Tibial artery (tissue), 4 donors: ENCODE data around the gene PPM1B.
"Not testable (repeated sequence)": the region's sequence is repeated elsewhere in the genome, so short reads cannot be mapped to it uniquely, and the experiment has no call there.

Experiments
- DNase-seq, 2 donors: peaks; one replicate each; pipeline ENCODE4 v3.0.0-alpha.2; 2019
- H3K27ac ChIP-seq, 2 donors: fragments of 200-600 bp; sonication (generic) in 1 of 2; 1 replicate in 1 of 2; 2 replicates in 1 of 2; pipeline ENCODE4 v1.5.1; 2018 to 2019; ENCODE audit warnings: mild to moderate bottlenecking in 1 of 2
- H3K27me3 ChIP-seq, 2 donors: fragments of 200-600 bp; sonication (generic) in 1 of 2; one replicate each; pipeline versions ENCODE4 v1.5.1 to v1.6.0; 2016 to 2019
- H3K36me3 ChIP-seq, 3 donors: fragments of 200-600 bp; sonication (generic) in 2 of 3; one replicate each; pipeline ENCODE4 v1.5.1; 2016 to 2019; ENCODE audit warnings: mild to moderate bottlenecking in 2 of 3
- H3K4me1 ChIP-seq, 4 donors: fragments of 200-600 bp; sonication (generic) in 2 of 4; 1 replicate in 3 of 4; 2 replicates in 1 of 4; pipeline ENCODE4 v1.5.1; 2016 to 2019
- H3K4me3 ChIP-seq, 2 donors: fragments of 200-600 bp; sonication (generic) in 1 of 2; 1 replicate in 1 of 2; 2 replicates in 1 of 2; pipeline ENCODE4 v1.5.1; 2018 to 2019; ENCODE audit warnings: mild to moderate bottlenecking in 2 of 2
- H3K9me3 ChIP-seq, 3 donors: fragments of 200-600 bp; sonication (generic) in 1 of 3; one replicate each; pipeline ENCODE4 v1.5.1; 2016 to 2019
- intact Hi-C: fragments of 100-400 bp; cut with DNase I; formaldehyde crosslinking; loops from one replicate; pipeline ENCODE4 v1.15.0; 2023; ENCODE audit warnings: low total_unique reads
- TF ChIP-seq, protein P1 (sequence below), 2 experiments: fragments of 200-600 bp in 1 of 2; fragments of 450-650 bp in 1 of 2; IDR thresholded peaks; one replicate each; pipeline ENCODE4 v1.5.1; 2017 to 2019; ENCODE audit warnings: antibody characterized with exemption in 2 of 2, mild to moderate bottlenecking in 1 of 2, moderate library complexity in 1 of 2

The PPM1B gene

DNA sequence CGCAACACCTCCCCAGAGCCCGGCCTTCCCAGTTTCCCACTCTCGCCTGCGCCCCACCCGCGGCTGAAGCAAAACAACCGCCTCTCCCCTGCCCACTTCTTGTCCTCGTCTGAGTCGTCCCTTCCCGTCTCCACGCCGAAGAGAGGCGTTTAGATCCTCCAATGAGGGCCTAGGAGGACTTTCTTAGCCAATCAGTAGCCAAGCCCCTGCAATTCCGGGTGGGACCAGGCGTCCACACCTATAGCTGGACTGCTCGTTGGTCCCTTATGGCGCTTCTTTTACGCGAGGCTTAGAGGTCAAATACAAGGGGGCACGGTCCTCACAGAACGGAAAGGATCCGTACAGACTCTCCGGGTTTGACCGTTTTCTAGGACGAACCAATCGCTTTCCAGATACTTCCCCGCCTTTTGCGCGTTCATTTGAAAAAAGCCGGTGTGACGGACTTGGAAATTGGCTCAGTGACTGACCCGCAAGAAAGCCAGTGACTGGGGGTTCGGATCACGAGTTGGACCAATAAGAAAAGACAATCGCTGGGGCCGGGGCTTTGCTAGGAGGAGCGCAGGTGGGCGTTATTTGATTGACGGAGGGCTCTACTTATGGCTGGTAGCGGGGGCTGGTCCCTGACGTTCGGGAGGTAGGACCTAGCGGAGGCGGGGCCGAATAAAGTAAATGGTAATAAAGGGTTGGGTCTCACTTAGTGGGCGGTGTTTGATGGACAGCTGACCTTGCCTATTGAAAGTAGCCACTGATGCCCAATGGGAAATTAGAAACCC is 581 bp upstream of the PPM1B start:
- no peaks in the 10 kb centered on the region for H3K9me3 ChIP-seq
- DNase-seq, result peak; percentile 100
- no peaks in the 10 kb centered on the region for H3K27me3 ChIP-seq
- no peaks in the 10 kb centered on the region for H3K36me3 ChIP-seq
- TF ChIP-seq, protein P1, sequence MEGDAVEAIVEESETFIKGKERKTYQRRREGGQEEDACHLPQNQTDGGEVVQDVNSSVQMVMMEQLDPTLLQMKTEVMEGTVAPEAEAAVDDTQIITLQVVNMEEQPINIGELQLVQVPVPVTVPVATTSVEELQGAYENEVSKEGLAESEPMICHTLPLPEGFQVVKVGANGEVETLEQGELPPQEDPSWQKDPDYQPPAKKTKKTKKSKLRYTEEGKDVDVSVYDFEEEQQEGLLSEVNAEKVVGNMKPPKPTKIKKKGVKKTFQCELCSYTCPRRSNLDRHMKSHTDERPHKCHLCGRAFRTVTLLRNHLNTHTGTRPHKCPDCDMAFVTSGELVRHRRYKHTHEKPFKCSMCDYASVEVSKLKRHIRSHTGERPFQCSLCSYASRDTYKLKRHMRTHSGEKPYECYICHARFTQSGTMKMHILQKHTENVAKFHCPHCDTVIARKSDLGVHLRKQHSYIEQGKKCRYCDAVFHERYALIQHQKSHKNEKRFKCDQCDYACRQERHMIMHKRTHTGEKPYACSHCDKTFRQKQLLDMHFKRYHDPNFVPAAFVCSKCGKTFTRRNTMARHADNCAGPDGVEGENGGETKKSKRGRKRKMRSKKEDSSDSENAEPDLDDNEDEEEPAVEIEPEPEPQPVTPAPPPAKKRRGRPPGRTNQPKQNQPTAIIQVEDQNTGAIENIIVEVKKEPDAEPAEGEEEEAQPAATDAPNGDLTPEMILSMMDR (IDR thresholded peaks at IDR 0.05), result no peak
- intact Hi-C loops, result loop anchor here (2.0 to 10.0 kb wide), 2 partner anchors 83 to 99 kb away; no protein-coding TSS in a partner anchor
- peaks cover 0 to 29% (median 5%) of the 10 kb centered on the region in 4 donors for H3K4me1 ChIP-seq
- H3K4me3 ChIP-seq, result peak overlapping the region; percentile 55 to 68
- peak overlapping the region; percentile 95 to 96 for H3K27ac ChIP-seq

DNA sequence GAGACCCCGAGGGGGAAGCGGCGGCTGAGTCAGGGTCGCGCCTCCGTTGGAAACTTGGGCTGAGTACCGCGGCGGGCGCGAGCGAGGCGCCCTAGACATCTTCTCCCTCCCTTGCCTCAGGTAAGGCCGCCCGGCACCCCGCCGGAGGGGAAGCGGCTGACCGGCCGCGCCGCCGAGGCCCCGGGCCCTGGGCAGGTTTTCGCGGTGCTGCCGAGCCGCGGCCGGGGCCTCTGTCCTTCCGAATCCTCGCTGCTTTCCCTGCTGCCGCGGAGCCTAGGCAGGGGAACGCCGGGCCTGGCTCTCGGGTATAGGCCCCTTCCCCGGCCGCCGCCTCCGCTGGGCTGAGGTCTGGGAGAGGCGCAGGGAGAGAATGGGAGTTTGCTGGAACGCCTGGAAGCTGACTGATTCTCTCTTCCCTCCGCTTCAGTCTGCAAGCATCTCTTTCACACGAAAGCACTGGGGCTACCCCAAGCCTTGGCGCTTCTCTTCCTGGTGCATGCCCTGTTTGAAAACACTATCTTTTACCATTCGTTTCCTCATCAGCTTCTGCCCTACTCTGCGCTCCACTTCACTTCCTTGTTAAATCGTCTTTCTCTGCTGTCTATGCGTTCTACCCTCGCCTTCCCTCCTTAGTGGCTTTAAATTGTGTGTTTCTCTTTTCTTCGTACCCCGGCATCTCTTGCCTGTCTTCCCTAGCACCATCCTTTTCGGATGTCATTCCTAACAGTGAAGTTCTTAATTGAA is 652 bp downstream of the PPM1B start:
- TF ChIP-seq, protein P1 (IDR thresholded peaks at IDR 0.05), result no peak
- no peaks in the 10 kb centered on the region for H3K36me3 ChIP-seq
- H3K27me3 ChIP-seq, result no peaks in the 10 kb centered on the region
- H3K4me3 ChIP-seq, result peak overlapping the region; percentile 68 to 98
- peak overlapping the region; percentile 95 to 99 for H3K27ac ChIP-seq
- intact Hi-C loops, result loop anchor here (2.0 to 10.0 kb wide), 2 partner anchors 85 to 97 kb away; no protein-coding TSS in a partner anchor
- H3K4me1 ChIP-seq, result peaks cover 0 to 41% (median 11%) of the 10 kb centered on the region in 4 donors
- H3K9me3 ChIP-seq, result no peaks in the 10 kb centered on the region
- peak in 1 of 2 donors; percentile 74 for DNase-seq

DNA sequence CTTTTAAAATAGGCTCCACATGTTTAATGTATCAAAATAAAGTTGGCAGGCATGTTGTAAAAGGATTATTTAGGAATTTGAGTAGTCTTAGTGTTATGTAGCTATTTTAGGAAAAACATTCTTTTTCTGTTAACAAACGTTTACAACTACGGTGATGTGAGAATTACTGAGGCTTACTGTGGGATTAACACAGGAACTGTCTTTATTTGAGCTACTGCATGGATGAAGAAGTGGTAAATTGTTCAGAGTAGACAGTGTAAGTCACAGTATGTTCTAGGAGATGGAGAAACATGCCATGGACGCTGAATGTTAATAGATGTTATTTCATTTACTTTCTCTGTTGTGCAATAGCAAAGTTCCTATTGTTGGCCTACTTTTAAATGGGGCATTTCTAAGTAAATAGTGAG is 1.6 kb downstream of the PPM1B start:
- Histone ChIP-seq H3K27me3 (no peaks in the 10 kb centered on the region), H3K9me3 (no peaks in the 10 kb centered on the region), H3K36me3 (no peaks in the 10 kb centered on the region), H3K4me3 (peak overlapping the region; percentile 68 to 98), H3K27ac (peak overlapping the region; percentile 95 to 99), H3K4me1 (peaks cover 0 to 51% (median 14%) of the 10 kb centered on the region in 4 donors)
- DNase-seq, result no peak
- intact Hi-C loops, result loop anchor here (10.0 kb wide), 1 partner anchor 64 kb away; no protein-coding TSS in a partner anchor
- TF ChIP-seq, protein P1 (IDR thresholded peaks at IDR 0.05), result no peak

DNA sequence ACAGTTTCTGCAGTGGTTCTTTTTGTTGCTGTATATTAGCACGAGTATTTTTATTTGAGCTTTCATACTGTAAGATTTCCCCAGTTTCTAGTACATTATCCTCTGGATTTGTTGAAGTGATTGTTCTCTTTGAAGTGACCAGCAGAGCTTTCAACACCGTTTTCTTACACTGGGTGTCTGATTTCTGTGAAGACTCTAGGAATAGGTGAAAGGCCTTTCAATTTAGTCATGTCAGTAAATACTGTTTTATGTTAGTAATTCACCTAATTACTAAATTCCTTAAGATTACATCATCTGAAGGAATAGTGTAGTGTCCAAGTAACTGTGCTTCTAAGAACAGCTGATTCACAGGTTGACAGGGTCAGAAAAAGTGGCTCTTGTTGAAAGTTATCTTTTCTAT is 2.3 kb downstream of the PPM1B start:
- Histone ChIP-seq H3K4me1 (peaks cover 0 to 58% (median 17%) of the 10 kb centered on the region in 4 donors), H3K36me3 (no peaks in the 10 kb centered on the region), H3K27ac (peak overlapping the region; percentile 95 to 99), H3K9me3 (no peaks in the 10 kb centered on the region), H3K27me3 (no peaks in the 10 kb centered on the region), H3K4me3 (peak overlapping the region; percentile 68 to 98)
- DNase-seq, result no peak
- intact Hi-C loops, result loop anchor here (10.0 kb wide), 1 partner anchor 64 kb away; no protein-coding TSS in a partner anchor
- TF ChIP-seq, protein P1 (IDR thresholded peaks at IDR 0.05), result no peak

DNA sequence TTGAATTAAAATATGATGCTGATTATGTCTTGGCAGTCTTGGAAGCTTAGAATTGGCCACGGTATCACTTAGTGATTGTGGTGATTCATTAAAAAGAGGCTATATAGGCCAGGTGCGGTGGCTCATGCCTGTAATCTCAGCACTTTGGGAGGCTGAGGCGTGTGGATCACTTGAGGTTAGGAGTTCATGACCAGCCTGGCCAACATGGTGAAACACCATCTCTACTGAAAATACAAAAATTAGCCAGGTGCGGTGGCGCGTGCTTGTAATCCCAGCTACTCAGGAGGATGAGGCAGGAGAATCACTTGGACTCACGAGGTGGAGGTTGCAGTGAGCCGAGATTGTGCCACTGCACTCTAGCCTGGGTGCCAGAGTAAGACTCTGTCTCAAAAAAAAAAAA is 2.8 kb downstream of the PPM1B start:
- peaks cover 0 to 62% (median 18%) of the 10 kb centered on the region in 4 donors for H3K4me1 ChIP-seq
- not testable (repeated sequence) for H3K36me3 ChIP-seq, DNase-seq, H3K27me3 ChIP-seq, H3K9me3 ChIP-seq
- H3K27ac ChIP-seq, result peak overlapping the region; percentile 95 to 99
- peak overlapping the region; percentile 68 to 98 for H3K4me3 ChIP-seq
- intact Hi-C loops, result loop anchor here (10.0 kb wide), 1 partner anchor 63 kb away; no protein-coding TSS in a partner anchor
